Activated gamma-delta T cell treated with anti-CD3 and anti-CD28 coated beads, Interleukin-2, amount 50 U/mL, for 16 hours (primary cell): Measurements from ENCODE around the gene NFU1.
A peak's percentile ranks its signal among the peaks of the same experiment; 100 is the strongest.

Experiments
- DNase-seq: peaks from one replicate; pipeline ENCODE4 v3.0.0-alpha.2; 2020; ENCODE audit warnings: low read depth

Gene NFU1

GRCh38 chr2:69436938-69437750 lies at the start of gene NFU1:
Gene NFU1 (minus strand): TSS chr2:69437435. CDS start chr2:69437422, 13 bp downstream.
- DNase-seq, result peak; percentile 81

DNA sequence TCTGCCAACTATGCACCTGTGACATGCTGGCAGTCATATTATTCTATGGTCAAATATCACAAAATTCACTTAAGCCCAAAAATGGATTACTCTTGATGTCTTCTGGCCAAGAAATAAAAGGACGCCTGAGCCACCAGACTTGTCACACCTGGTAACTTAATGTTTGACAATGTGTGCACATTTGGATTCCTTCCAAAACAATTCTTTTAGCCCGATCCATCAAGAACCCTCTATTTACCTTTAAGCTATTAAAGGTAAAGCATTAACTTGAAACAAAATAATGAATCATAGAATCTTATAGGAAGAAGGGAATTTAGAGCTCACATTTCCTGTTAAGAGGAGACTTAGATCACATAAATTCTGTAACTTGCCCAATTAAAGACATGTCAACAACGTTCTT lies 46.5 kb upstream of the NFU1 start:
- DNase-seq, result no peak

GRCh38 chr2:69483024-69483423 lies 45.8 kb upstream of the NFU1 start:
- no peak for DNase-seq

DNA sequence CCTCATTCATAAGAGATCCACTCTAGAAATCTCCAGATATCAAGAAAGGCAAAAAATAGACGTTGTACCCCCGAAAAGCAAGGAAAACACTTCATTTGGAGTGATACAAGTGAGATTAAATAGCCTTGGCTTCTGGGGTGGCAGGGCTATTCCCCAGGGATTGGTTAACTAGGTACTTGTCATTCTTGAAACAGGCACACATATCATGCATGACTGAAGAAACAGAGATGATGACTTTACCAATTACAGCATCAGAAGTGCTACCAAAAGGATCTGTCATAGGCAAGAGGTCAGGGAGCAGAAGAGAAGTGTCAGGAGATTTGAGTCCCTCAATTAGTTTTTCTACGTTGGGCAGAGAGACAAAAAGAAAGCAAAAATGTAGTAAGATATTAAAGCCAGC lies 45.2 kb upstream of the NFU1 start:
- DNase-seq, result no peak

- no peak for DNase-seq
Measured at GRCh38 chr2:69481421-69481820, 44.2 kb upstream of the NFU1 start.

DNA sequence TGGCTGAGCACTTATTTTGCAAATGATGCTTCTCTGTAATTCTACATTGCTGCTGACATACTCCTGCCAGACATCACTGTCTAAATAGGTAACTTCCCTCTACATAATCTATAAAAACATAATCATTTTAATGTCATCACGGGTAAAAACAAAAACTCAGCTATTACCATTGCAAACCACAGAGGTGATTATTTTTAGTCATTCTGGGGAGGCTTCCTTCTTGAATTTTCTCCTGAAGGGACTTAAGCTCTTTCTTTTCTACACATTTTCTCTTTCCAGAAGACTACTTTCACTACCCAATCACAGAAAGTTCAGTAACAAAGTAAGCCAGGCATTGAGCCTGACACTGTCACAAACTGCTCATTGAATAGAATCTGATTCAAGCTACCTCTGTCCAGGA lies 40.4 kb upstream of the NFU1 start:
- DNase-seq, result no peak

DNA sequence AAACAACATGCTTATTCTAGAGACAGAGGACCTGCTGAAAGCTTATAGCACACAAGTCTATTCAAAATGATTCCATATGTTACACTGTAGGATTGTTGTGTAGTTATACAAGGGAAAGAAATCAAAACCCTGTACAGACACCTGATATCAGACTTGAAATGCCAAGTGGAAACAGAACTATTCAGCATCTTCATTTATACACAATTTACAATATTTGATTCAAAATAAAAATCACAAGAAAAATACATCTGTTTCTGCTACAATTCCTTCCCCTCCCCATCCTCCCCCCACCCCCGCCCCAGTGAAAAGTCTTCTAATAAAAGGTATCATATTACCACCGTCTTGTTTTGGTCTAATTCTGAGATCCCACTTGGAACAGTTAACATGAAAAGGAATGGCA lies 37.5 kb upstream of the NFU1 start:
- no peak for DNase-seq

DNA sequence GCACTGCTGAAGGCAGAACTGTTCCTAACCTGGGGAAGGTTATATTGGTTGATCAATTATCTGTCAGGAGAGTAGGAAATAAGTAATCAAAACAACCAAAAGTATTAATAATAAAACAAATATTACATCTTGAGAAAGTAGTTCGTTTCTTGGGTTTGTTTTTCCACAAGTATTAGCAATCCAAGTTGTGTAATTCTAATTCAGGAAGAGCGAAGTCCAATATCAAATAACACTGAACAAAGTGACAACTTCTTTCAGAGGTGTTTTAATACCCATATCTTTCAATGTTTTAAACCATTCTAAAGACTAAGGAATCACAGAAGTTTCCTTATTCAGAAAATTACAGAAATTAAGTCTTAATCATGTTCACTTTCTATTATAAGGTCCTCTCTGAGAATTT lies 34.6 kb upstream of the NFU1 start:
- DNase-seq, result no peak

- no peak for DNase-seq
Measured at GRCh38 chr2:69470911-69471310, 33.7 kb upstream of the NFU1 start.

DNA sequence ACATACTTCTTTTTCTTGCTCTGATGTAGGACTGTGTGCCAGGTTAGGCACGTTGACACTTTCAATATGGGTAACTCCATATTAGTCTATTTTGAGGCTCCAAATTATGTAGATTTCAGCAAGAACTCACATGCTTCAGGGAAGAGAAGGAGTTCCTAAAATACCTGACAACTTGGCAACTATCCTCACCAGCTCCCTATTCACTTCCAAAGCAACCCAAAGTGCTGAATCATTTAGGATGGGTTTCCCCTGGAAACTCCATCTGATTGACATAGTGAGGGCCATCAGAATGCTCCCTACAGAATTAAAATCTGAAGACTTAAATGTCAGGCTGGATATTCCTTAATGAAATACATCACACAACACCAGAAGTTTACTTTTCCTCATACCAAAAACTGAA lies 32.5 kb upstream of the NFU1 start:
- no peak for DNase-seq

GRCh38 chr2:69469375-69469774 lies 32.1 kb upstream of the NFU1 start:
- DNase-seq, result no peak

GRCh38 chr2:69466728-69467127 lies 29.5 kb upstream of the NFU1 start:
- DNase-seq, result no peak

DNA sequence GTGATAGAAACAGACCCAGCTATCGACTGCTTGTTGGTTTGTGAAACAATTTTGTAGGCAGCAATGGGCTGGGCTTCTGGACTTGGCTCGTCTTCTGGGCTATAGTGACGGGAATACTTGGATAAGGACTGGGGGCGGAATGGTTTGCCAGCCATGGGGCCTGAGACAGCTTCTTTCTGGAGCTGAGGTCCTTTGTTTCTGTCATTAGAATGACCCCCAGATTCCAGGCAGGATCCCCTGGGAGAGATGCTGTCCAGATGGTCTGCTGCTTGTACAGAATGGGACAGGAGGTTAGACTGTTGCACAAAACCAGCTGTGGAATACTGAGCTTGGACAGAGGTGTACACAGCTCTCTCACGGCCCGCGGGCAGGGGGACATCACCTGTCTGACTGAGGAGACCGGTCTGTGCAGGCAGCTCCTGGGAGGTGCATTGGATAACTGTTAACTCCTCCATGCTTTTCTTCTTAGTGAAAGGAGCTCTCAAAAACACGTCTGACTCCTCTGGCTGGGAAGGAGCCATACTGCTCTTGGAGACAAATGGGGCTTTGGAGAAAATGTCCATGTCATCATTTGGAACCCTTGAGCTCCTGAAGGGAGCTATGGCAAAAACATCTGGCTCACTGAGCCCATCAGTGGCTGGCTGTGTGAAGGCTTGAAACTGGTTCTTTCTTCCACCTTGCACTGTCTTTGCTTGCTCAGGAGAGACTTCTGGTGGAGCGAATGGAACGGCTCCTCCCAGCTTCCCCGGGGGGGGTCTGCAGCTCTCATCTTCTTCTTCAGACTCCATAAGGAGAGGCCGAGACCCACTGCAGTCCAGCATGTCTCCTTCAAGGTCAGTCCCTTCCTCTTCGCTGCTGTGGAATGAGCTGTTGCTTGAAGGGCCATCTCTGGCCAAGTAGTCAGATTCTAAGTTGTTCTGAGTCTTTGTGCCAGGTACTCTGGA lies 28.6 kb upstream of the NFU1 start:
- DNase-seq, result no peak

GRCh38 chr2:69464575-69464974 lies 27.3 kb upstream of the NFU1 start:
- no peak for DNase-seq

GRCh38 chr2:69462780-69463179 lies 25.5 kb upstream of the NFU1 start:
- DNase-seq, result no peak

DNA sequence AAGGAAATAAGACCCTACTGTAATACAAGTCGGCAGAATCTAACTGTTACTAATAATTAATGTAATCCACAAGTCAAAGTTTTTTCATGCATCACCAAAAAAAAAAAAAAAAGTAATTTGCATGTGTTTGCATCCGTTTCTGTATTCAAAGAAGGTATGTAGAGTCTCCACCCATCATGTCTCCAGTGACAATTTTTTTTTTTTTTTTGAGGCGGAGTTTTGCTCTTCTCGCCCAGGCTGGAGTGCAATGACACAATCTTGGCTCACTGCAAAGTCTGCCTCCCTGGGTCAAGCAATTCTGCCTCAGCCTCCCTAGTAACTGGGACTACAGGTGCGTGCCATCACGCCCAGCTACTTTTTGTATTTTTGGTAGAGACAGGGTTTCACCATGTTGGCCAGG lies 24.2 kb upstream of the NFU1 start:
- DNase-seq, result no peak

GRCh38 chr2:69459936-69460335 lies 22.7 kb upstream of the NFU1 start:
- no peak for DNase-seq

DNA sequence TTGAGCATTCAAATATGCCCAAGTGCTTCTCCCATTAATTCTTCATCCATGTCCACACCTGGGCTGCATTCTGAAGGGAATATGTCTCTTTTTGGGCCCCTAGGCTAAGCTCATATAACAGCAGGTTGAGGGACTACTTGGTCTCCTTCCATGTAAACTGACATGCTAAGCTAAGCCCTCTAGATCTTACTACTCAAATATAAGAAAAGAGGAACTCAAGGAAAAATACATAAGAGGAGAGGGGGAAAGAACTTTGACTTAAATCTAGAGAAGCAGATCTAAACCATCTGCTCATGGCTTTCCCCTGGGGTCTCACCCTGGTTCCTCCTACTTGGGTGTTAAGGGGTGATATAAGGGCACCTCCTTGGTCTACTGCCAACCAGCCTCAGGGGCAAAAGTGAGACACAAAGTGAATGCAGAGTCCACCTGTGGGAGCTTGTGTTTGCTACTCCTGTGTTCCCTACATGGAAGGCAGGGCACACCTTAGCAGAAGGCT lies 19.8 kb upstream of the NFU1 start:
- DNase-seq, result no peak

DNA sequence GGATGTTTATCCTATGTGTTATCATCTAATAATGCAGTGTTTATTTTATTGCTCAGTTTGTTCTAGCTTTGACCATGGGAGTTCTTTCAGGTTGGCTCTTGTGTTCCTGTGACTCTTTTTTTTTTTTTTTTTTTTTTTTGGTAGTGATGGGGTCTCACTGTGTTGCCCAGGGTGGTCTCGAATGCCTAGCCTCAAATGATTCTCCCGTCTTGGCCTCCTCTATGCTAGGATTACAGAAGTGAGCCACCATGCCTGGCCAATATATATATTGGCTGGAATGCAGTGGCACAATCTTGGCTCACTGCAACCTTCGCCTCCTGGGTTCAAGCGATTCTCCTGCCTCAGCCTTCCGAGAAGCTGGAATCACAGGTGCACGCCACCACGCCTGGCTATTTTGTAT lies 18.9 kb upstream of the NFU1 start:
- no peak for DNase-seq

- no peak for DNase-seq
Measured at GRCh38 chr2:69454976-69455375, 17.7 kb upstream of the NFU1 start.

DNA sequence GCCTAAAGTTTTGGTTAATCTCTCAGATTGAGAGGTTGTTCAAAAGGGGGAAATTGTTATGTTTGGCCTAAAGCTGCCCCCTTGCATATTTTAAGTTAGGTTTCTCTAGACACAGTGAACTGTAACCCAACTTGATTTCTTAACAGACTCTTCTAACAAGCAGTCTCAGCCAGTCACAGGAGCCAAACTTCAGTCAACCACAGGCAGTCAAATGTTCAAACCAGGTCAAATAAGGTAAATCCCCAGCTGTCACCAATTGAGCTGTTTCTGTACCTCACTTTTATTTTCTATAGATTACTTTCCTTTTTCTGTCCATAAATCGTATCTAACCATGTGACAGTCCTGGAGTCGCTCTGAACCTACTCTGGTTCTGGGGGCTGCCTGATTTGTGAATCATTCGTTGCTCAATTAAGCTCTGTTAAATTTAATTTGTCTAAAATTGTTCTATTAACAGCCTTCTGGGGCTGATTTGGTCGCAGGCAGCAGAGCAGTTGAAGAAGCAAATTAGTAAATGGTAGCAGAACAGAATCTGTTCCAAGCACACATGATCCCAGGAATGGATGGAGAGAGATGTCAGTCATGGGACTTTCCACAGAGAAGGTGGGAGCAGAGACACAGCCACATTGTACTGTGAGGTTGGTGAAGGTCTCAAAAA lies 16.4 kb upstream of the NFU1 start:
- no peak for DNase-seq

DNA sequence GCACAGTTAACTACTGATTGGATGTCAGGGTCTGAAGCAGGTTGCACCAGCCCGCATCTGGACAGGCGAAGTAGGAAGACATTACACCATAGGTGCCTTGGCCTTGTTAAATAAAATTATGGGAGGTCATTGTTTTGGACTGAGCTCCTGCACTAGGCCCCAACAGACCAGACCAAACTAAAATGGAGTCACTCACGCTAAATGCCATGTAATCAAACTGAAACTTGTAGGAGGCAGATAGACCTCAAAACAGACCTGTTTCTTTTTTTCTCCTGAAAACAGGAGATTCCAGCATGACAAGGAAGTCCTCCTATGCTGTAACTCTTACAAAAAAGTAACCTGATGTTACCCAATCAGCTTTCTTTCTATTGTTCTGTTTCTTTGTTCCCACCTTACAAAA lies 15.5 kb upstream of the NFU1 start:
- no peak for DNase-seq
